ENCODE data around the gene DGKA.

The DGKA gene

GRCh38 chr12:55938826-55939501 lies 8.0 kb downstream of the DGKA start:
- Mint-ChIP-seq H3K27me3 (no peaks in the 10 kb centered on the region), H3K4me1 (peaks cover 97% of the 10 kb centered on the region), H3K9me3 (no peaks in the 10 kb centered on the region), H3K27ac (peak overlapping the region; percentile 80), H3K36me3 (peaks cover 12% of the 10 kb centered on the region), H3K4me3 (peak overlapping the region; percentile 11)

DNA sequence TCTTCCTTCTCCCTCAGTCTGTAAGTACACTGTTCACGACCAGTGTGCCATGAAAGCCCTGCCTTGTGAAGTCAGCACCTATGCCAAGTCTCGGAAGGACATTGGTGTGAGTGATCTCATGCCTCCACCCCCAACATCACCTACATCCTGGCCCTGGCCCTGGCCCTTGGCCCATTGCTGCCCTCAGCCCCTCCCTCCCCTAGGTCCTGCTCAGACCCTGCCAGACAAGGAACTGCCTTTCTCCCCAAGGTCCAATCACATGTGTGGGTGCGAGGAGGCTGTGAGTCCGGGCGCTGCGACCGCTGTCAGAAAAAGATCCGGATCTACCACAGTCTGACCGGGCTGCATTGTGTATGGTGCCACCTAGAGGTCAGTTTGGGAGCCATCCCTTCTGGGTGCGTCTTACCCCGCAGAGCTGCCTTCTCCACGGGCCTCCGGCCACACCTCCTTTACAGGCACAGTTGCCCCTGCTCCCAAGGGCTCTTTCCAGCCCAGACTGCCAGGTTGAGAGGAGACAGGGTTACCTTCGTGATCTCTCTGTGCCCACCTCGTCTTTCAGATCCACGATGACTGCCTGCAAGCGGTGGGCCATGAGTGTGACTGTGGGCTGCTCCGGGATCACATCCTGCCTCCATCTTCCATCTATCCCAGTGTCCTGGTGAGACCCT lies 9.2 kb downstream of the DGKA start:
- no peaks in the 10 kb centered on the region for H3K27me3 Mint-ChIP-seq
- no peaks in the 10 kb centered on the region for H3K9me3 Mint-ChIP-seq
- peaks cover 95% of the 10 kb centered on the region for H3K4me1 Mint-ChIP-seq
- H3K27ac Mint-ChIP-seq: peak overlapping the region; percentile 88
- peak overlapping the region; percentile 62 for H3K4me3 Mint-ChIP-seq
- peaks cover 12% of the 10 kb centered on the region for H3K36me3 Mint-ChIP-seq

- no peaks in the 10 kb centered on the region for H3K27me3 Mint-ChIP-seq
- peaks cover 94% of the 10 kb centered on the region for H3K4me1 Mint-ChIP-seq
- H3K4me3 Mint-ChIP-seq: no peak overlapping the region
- peaks cover 14% of the 10 kb centered on the region for H3K36me3 Mint-ChIP-seq
- H3K9me3 Mint-ChIP-seq: no peaks in the 10 kb centered on the region
- H3K27ac Mint-ChIP-seq: peak overlapping the region; percentile 85
These were observed 11.1 kb downstream of the DGKA start for GRCh38 chr12:55942055-55942454.

GRCh38 chr12:55942577-55943136 lies 11.7 kb downstream of the DGKA start:
- no peaks in the 10 kb centered on the region for H3K27me3 Mint-ChIP-seq
- H3K9me3 Mint-ChIP-seq: no peaks in the 10 kb centered on the region
- H3K27ac Mint-ChIP-seq: peak overlapping the region; percentile 85
- H3K36me3 Mint-ChIP-seq: peaks cover 16% of the 10 kb centered on the region
- H3K4me1 Mint-ChIP-seq: peaks cover 93% of the 10 kb centered on the region
- H3K4me3 Mint-ChIP-seq: no peak overlapping the region

- H3K27me3 Mint-ChIP-seq: no peaks in the 10 kb centered on the region
- H3K27ac Mint-ChIP-seq: peak overlapping the region; percentile 53
- peaks cover 64% of the 10 kb centered on the region for H3K4me1 Mint-ChIP-seq
- peaks cover 13% of the 10 kb centered on the region for H3K36me3 Mint-ChIP-seq
- no peaks in the 10 kb centered on the region for H3K9me3 Mint-ChIP-seq
- H3K4me3 Mint-ChIP-seq: no peak overlapping the region
These were observed 15.6 kb downstream of the DGKA start for GRCh38 chr12:55946553-55946952.

GRCh38 chr12:55955344-55955743 lies 24.4 kb downstream of the DGKA start:
- Mint-ChIP-seq H3K9me3 (no peaks in the 10 kb centered on the region), H3K4me3 (no peak overlapping the region), H3K27ac (peak overlapping the region; percentile 46), H3K36me3 (peaks cover 6% of the 10 kb centered on the region), H3K4me1 (peaks cover 27% of the 10 kb centered on the region), H3K27me3 (no peaks in the 10 kb centered on the region)

- Mint-ChIP-seq H3K9me3 (no peaks in the 10 kb centered on the region), H3K4me3 (no peak overlapping the region), H3K27me3 (no peaks in the 10 kb centered on the region), H3K36me3 (peaks cover 6% of the 10 kb centered on the region), H3K27ac (peak overlapping the region; percentile 20), H3K4me1 (peaks cover 27% of the 10 kb centered on the region)
These were observed 25.0 kb downstream of the DGKA start for GRCh38 chr12:55955800-55956508.

DNA sequence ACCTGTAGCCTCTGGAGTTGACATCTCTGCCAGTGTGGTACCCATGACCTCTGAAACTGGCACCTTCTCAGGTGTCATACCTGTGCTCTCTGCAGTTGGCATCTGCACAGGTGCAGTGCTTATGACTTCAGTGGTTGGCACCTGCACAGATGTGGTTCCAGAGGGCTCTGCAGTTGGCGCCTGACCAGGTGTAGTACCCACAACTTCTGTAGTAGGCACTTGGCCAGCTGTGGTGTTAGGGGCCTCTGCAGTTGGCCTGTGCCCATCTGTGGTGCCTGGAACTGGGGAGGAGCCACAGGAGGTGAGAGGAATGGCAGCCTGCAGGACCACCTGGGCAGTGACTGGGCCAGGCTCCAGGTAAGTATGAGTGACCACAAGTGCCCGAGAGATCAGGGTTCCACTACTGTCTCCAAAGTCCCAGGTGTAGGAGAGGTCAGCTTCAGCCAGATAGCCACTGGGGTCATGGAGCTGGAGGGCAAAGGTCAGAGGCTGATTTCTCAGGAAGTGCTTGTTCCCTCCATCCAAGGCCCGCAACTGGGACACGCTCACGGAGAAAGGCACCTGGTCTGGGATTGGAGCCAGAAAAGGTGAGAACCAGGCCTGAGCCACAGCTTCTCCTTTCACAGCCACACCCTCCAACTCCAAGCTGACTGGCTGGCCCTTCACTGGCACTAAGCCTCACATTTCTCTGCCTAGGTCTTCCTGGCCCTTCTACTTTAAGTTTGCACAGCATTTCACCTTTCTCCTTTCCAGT lies 26.3 kb downstream of the DGKA start:
- Mint-ChIP-seq H3K27ac (peak overlapping the region; percentile 63), H3K9me3 (no peaks in the 10 kb centered on the region), H3K4me3 (no peak overlapping the region), H3K27me3 (no peaks in the 10 kb centered on the region), H3K36me3 (peaks cover 6% of the 10 kb centered on the region), H3K4me1 (peaks cover 24% of the 10 kb centered on the region)

- Mint-ChIP-seq H3K36me3 (no peaks in the 10 kb centered on the region), H3K9me3 (no peaks in the 10 kb centered on the region), H3K27ac (no peak overlapping the region), H3K4me1 (peaks cover 33% of the 10 kb centered on the region), H3K27me3 (no peaks in the 10 kb centered on the region), H3K4me3 (no peak overlapping the region)
These were observed 32.8 kb downstream of the DGKA start for GRCh38 chr12:55963760-55964159.

DNA sequence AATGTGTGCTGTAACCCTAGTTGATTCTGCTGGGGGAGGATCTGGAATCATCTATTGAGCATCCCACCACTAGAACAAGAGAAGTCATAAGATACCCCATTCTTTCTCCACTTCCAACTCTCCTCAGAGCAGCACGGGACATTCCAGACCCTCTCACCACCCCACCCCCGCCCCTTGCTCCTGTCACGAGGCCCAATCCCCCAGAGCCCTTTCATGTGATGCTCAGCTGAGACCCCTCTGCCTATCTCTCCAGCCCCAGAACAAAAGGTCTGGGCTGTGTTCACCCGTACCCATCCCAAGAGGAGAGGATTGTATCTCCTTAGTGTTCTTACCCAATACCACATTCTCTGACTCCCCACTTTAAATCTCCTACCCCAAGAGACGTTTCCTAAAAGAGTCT lies 34.3 kb downstream of the DGKA start:
- H3K36me3 Mint-ChIP-seq: no peaks in the 10 kb centered on the region
- H3K27ac Mint-ChIP-seq: peak overlapping the region; percentile 59
- no peaks in the 10 kb centered on the region for H3K27me3 Mint-ChIP-seq
- no peaks in the 10 kb centered on the region for H3K9me3 Mint-ChIP-seq
- H3K4me1 Mint-ChIP-seq: peaks cover 33% of the 10 kb centered on the region
- peak overlapping the region; percentile 96 for H3K4me3 Mint-ChIP-seq

- Mint-ChIP-seq H3K27ac (peak within 1 kb of the TSS; percentile 92), H3K27me3 (no peaks in the 10 kb centered on the region), H3K4me1 (peaks cover 33% of the 10 kb centered on the region), H3K36me3 (no peaks in the 10 kb centered on the region), H3K9me3 (no peaks in the 10 kb centered on the region), H3K4me3 (peak within 1 kb of the TSS; percentile 96)
These were observed 35.0 kb downstream of the DGKA start, which contains the start of gene PMEL for GRCh38 chr12:55965941-55966407. PMEL (minus strand) TSS chr12:55966042; CDS start chr12:55966011, 31 bp downstream.

GRCh38 chr12:55966408-55967281 lies 35.7 kb downstream of the DGKA start, which contains the start of gene CDK2:
CDK2 (plus strand) TSS chr12:55966830; CDS start chr12:55967009, 179 bp downstream.
- no peaks in the 10 kb centered on the region for H3K9me3 Mint-ChIP-seq
- H3K4me3 Mint-ChIP-seq: peak within 1 kb of the TSS; percentile 96
- H3K4me1 Mint-ChIP-seq: peaks cover 33% of the 10 kb centered on the region
- no peaks in the 10 kb centered on the region for H3K27me3 Mint-ChIP-seq
- H3K36me3 Mint-ChIP-seq: no peaks in the 10 kb centered on the region
- peak within 1 kb of the TSS; percentile 92 for H3K27ac Mint-ChIP-seq

- Mint-ChIP-seq H3K4me1 (peaks cover 33% of the 10 kb centered on the region), H3K27ac (no peak overlapping the region), H3K36me3 (no peaks in the 10 kb centered on the region), H3K9me3 (no peaks in the 10 kb centered on the region), H3K4me3 (no peak overlapping the region), H3K27me3 (no peaks in the 10 kb centered on the region)
These were observed 38.4 kb downstream of the DGKA start for GRCh38 chr12:55969356-55969755.

DNA sequence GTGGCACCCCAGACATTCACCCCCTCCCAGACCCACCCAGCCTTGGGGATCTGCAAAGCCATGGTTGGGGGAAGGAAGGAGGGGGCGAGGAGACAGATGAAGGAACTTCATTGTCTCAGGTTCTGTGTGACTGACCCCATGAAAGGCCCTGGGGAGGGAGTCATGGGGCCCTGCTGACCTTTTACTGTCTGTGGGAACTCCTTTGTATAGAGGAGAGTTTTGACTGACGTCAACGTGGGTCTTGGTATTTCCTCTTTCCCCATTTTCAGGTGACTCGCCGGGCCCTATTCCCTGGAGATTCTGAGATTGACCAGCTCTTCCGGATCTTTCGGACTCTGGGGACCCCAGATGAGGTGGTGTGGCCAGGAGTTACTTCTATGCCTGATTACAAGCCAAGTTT lies 39.8 kb downstream of the DGKA start:
- H3K27ac Mint-ChIP-seq: no peak overlapping the region
- no peaks in the 10 kb centered on the region for H3K36me3 Mint-ChIP-seq
- H3K4me3 Mint-ChIP-seq: no peak overlapping the region
- no peaks in the 10 kb centered on the region for H3K9me3 Mint-ChIP-seq
- no peaks in the 10 kb centered on the region for H3K27me3 Mint-ChIP-seq
- peaks cover 28% of the 10 kb centered on the region for H3K4me1 Mint-ChIP-seq

Data from activated naive CD4-positive, alpha-beta T cell treated with anti-CD3 and anti-CD28 coated beads, Interleukin-2, amount 50 U/mL, for 24 hours (primary cell).